ENCODE measurements around the gene ACSM6. TPM values are rescaled to one million over a fixed set of nuclear protein-coding genes. Genes with fewer than 3 reads are reported as not detected.

Gene ACSM6
- polyA plus RNA-seq, 1 of the 3 experiments (the other 2 are of a cell fraction): not detected

- TF ChIP-seq TAF1 (IDR thresholded peaks at IDR 0.05; ENCODE audit: borderline replicate concordance, low read depth, low read length) (no peak), YY1 (IDR thresholded peaks at IDR 0.05; ENCODE audit: low read depth) (no peak), RAD21 (IDR thresholded peaks at IDR 0.05; ENCODE audit: low read length) (no peak)
Observed at GRCh38 chr10:95266674-95267095, 72.6 kb downstream of the ACSM6 start (continued).

GRCh38 chr10:95267251-95267650 lies 73.2 kb downstream of the ACSM6 start:
- H3K4me3 ChIP-seq (ENCODE audit: low read depth in 2 of 2, low read length in 1 of 2): no peak overlapping the region
- WGBS (ENCODE audit: low lambda C conversion rate): 86% methylated on average over 3 of the region's 3 CpGs
- H3K36me3 ChIP-seq (replicated peaks in 1 of 2; ENCODE audit: control insufficient read depth in 1 of 2, insufficient read depth in 2 of 2, low read length in 1 of 2): peaks cover 3 to 31% of the 10 kb centered on the region in 2 experiments
- H4K20me1 ChIP-seq (ENCODE audit: insufficient read depth): no peaks in the 10 kb centered on the region
- no peak overlapping the region for H2AFZ ChIP-seq (ENCODE audit: low read depth)
- TF ChIP-seq FOXM1 (IDR thresholded peaks at IDR 0.05; ENCODE audit: low read depth) (no peak), TAF1 (IDR thresholded peaks at IDR 0.05; ENCODE audit: borderline replicate concordance, low read depth, low read length) (no peak), MAX (IDR thresholded peaks at IDR 0.05; ENCODE audit: low read depth) (no peak), EZH2phosphoT487 (IDR thresholded peaks at IDR 0.05; ENCODE audit: borderline replicate concordance, low read depth) (no peak), CHD2 (IDR thresholded peaks at IDR 0.05; ENCODE audit: low read length, partially characterized antibody) (no peak), FOXJ3 (CRISPR knock-in tag; IDR thresholded peaks at IDR 0.05) (no peak)
- peaks cover 21% of the 10 kb centered on the region; the same call in 1 of the 2 replicates for H3K79me2 ChIP-seq (ENCODE audit: insufficient read depth)
- H3K9me2 ChIP-seq: no peaks in the 10 kb centered on the region
- no peaks in the 10 kb centered on the region for H3K9me3 ChIP-seq
- ChIA-PET POLR2A (no interaction called here), CTCF (interaction anchor here (1.2 kb wide), 1 partner anchor 96 kb away, joined by 3 read pairs; no protein-coding TSS in a partner anchor)
- H3K4me1 ChIP-seq (ENCODE audit: control insufficient read depth in 1 of 2, insufficient read depth in 2 of 2, low read depth in 1 of 2, low read length in 1 of 2): peaks cover 5 to 8% of the 10 kb centered on the region in 2 experiments; a peak in 2 of 4 replicates
- no peaks in the 10 kb centered on the region for H3F3A ChIP-seq (replicated peaks; ENCODE audit: insufficient read depth)
- no peaks in the 10 kb centered on the region for H3K27me3 ChIP-seq (ENCODE audit: insufficient read depth)
- H3K9ac ChIP-seq: peak overlapping the region; percentile 55; the same call in 1 of the 2 replicates
- DNase-seq: no peak
- H3K27ac ChIP-seq (ENCODE audit: low read depth in 2 of 2, low read length in 1 of 2): peak overlapping the region in 1 of 2 experiments; percentile 84; a peak in 2 of 4 replicates
- no peak overlapping the region for H3K4me2 ChIP-seq

- CTCF ChIA-PET: interaction anchor here (1.1 to 1.6 kb wide), 3 partner anchors 23 to 95 kb away, joined by 3 to 7 read pairs (median 4); no protein-coding TSS in a partner anchor
- peak overlapping the region in 1 of 2 experiments; percentile 84; a peak in 2 of 4 replicates for H3K27ac ChIP-seq (ENCODE audit: low read depth in 2 of 2, low read length in 1 of 2)
Observed at GRCh38 chr10:95268438-95268837, 74.4 kb downstream of the ACSM6 start.

More at GRCh38 chr10:95268438-95268837, 74.4 kb downstream of the ACSM6 start:
- Histone ChIP-seq H3K9me2 (no peaks in the 10 kb centered on the region), H3K4me3 (ENCODE audit: low read depth in 2 of 2, low read length in 1 of 2) (no peak overlapping the region), H3K79me2 (ENCODE audit: insufficient read depth) (peaks cover 32% of the 10 kb centered on the region; the same call in 1 of the 2 replicates), H3K9ac (peak overlapping the region; percentile 14; the same call in 1 of the 2 replicates), H3K4me2 (no peak overlapping the region), H3K9me3 (no peaks in the 10 kb centered on the region), H4K20me1 (ENCODE audit: insufficient read depth) (no peaks in the 10 kb centered on the region), H3K27me3 (ENCODE audit: insufficient read depth) (no peaks in the 10 kb centered on the region), H3F3A (replicated peaks; ENCODE audit: insufficient read depth) (peaks cover 1% of the 10 kb centered on the region), H2AFZ (ENCODE audit: low read depth) (no peak overlapping the region), H3K4me1 (ENCODE audit: control insufficient read depth in 1 of 2, insufficient read depth in 2 of 2, low read depth in 1 of 2, low read length in 1 of 2) (peaks cover 8 to 10% of the 10 kb centered on the region in 2 experiments; a peak in 2 of 4 replicates), H3K36me3 (replicated peaks in 1 of 2; ENCODE audit: control insufficient read depth in 1 of 2, insufficient read depth in 2 of 2, low read length in 1 of 2) (peaks cover 3 to 29% of the 10 kb centered on the region in 2 experiments)
- WGBS (ENCODE audit: low lambda C conversion rate): 72% methylated on average over 12 of the region's 12 CpGs
- DNase-seq: peak; percentile 53
- POLR2A ChIA-PET: no interaction called here
- TF ChIP-seq GABPA (IDR thresholded peaks at IDR 0.05; ENCODE audit: low read depth): no peak
- TF ChIP-seq FOXM1 (IDR thresholded peaks at IDR 0.05; ENCODE audit: low read depth): no peak
- TF ChIP-seq ELF1 (IDR thresholded peaks at IDR 0.05): no peak
- no peak for TF ChIP-seq MEF2A (IDR thresholded peaks at IDR 0.05; ENCODE audit: borderline replicate concordance, low read depth)
- no peak for TF ChIP-seq TCF12 (IDR thresholded peaks at IDR 0.05)
- TF ChIP-seq YY1 (IDR thresholded peaks at IDR 0.05; ENCODE audit: low read depth): no peak
- no peak for TF ChIP-seq FOXJ3 (CRISPR knock-in tag; IDR thresholded peaks at IDR 0.05)
